Measurements from ENCODE around the gene SAP30L.

SAP30L gene

GRCh38 chr5:154481584-154482381, 36.0 kb downstream of the SAP30L start:
- DNase-seq, result no peak

- DNase-seq, result no peak
Observed at GRCh38 chr5:154482528-154483449, 37.0 kb downstream of the SAP30L start.

GRCh38 chr5:154483654-154484392, 38.0 kb downstream of the SAP30L start:
- no peak for DNase-seq

- DNase-seq, result no peak
Observed at GRCh38 chr5:154484393-154485095, 38.7 kb downstream of the SAP30L start.

- DNase-seq, result no peak
Observed at GRCh38 chr5:154485096-154485491, 39.3 kb downstream of the SAP30L start.

- no peak for DNase-seq
Observed at GRCh38 chr5:154485850-154486426, 40.1 kb downstream of the SAP30L start.

GRCh38 chr5:154486427-154486866, 40.6 kb downstream of the SAP30L start:
- DNase-seq, result no peak

GRCh38 chr5:154487541-154487940, 41.7 kb downstream of the SAP30L start:
- no peak for DNase-seq

- no peak for DNase-seq
Observed at GRCh38 chr5:154491941-154492340, 46.1 kb downstream of the SAP30L start.

GRCh38 chr5:154493274-154493673, 47.5 kb downstream of the SAP30L start:
- no peak for DNase-seq

GRCh38 chr5:154494036-154494435, 48.2 kb downstream of the SAP30L start:
- DNase-seq, result no peak

- DNase-seq, result no peak
Observed at GRCh38 chr5:154498591-154498990, 52.8 kb downstream of the SAP30L start.

GRCh38 chr5:154498994-154499393, 53.2 kb downstream of the SAP30L start:
- DNase-seq, result no peak

GRCh38 chr5:154501566-154501965, 55.8 kb downstream of the SAP30L start:
- DNase-seq, result no peak

- DNase-seq, result no peak
Observed at GRCh38 chr5:154502180-154502579, 56.4 kb downstream of the SAP30L start.

GRCh38 chr5:154503698-154504039, 57.9 kb downstream of the SAP30L start:
- DNase-seq, result no peak

GRCh38 chr5:154505567-154505966, 59.8 kb downstream of the SAP30L start:
- DNase-seq, result no peak

- no peak for DNase-seq
Observed at GRCh38 chr5:154506049-154506715, 60.4 kb downstream of the SAP30L start.

- no peak for DNase-seq
Observed at GRCh38 chr5:154506716-154507080, 60.9 kb downstream of the SAP30L start.

GRCh38 chr5:154508114-154508513, 62.3 kb downstream of the SAP30L start:
- no peak for DNase-seq
